ENCODE measurements around the gene C1orf226.
"Not testable (repeated sequence)": the region's sequence is repeated elsewhere in the genome, so short reads cannot be mapped to it uniquely, and the experiment has no call there.

The C1orf226 gene

DNA sequence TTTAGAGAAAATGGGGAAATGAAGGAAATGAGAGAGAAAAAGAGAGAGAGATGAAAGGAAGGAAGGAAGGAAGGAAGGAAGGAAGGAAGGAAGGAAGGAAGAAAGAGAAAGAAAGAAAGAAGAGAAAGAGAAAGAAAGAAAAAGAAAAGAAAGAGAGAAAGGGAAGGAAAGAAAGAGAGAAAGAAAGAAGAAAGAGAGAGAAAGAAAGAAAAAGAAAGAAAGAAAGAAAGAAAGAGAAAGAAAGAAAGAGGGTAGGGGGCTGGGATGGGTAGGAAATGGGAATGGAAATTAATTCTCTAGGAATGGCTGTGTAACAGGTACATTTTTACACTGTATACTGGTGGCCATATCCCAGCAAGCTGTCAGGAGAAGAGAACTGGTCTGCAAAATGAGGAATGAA is 34.7 kb downstream of the C1orf226 start:
- DNase-seq, result no peak

DNA sequence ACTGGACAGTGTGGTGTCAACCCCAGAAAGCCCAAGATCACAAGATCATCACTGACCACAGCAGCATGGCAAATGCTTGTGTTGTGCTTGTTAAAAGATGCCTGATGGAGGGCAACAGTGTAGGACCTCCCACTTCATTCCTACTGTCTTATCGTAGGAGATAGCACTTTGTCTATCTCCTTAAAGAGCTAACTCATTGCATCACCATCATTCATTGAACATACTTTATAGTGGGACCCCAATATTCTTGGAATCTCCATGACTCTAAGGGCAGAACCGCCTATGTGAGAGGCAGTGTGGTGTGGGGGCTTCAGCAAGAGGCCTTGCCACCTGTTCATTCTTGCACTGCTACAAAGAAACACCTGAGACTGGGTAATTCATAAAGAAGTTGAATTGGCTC is 35.4 kb downstream of the C1orf226 start:
- DNase-seq, result no peak

DNA sequence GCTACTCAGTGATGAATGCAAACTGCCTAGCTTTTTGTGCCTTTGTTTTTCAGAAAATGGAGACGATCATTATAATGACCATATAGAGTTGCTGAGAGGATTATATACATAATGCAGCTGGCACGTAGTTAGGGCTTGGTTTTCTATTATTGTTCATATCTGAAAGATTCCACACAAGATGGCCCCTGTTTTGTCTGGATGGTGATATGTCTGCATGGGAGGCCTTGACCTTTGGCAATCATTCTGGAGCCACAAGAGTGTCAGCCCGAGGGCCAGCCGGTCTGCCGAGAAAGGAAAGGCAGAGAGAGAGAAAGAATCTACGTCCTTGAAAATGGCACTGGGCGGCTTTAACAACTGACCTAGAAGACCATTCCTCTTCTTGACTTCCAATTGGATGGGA is 36.1 kb downstream of the C1orf226 start:
- DNase-seq, result no peak

DNA sequence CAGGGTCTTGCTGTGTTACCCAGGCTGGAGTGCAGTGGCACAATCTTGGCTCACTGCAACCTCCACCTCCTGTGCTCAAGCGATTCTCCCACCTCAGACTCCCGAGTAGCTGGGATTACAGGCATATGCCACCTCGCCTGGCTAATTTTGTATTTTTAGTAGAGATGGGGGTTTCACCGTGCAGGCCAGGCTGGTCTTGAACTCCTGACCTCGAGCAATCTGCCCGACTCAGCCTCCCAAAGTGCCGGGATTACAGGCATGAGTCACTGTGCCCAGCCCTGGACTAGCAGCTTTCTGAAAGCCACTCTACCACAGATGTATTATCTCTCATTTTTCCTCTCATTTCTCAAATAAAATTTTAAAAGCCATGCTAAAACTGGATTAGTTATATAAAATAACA is 37.1 kb downstream of the C1orf226 start:
- DNase-seq, result not testable (repeated sequence)

DNA sequence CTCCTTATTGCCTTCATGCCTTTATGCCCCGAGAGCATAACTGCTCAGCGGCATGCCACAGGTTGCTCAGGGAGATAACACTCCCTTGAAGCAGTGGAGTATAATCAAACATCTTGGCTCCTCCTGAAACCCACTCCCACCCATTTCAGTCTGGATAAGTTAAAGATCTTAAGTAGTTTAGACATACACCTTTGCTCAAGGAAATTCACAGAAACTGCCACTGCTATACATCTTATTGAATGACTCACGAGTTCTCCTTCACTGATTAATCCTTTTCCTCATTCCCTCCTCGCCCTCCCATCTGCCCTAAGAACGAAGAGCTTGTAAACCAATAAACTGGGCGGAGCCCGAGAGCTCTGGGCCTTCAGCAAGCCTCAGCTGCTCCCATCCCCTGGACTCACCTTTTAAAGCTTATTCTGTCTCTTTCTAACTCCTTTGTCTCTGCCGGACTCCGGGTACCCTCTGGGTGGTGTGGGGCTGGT is 38.0 kb downstream of the C1orf226 start:
- DNase-seq, result not testable (repeated sequence)

DNA sequence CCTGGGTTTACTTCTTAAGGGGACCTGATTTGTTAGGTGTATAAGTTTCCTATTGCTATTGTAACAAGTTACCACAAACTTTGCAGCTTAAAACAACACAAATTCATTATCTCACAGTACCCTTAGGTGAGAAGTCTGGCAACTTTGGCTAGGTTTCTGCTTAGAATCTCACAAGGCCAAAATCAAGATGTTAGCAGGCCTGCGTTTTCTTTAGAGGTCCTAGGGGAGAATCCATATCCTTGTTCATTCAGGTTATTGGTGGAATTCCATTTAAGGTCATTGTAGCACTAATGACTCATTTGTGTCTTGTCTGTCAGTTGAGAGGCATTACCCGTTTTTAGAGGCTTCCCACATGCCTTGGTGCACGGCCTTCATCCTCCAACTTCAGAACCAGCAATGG is 38.6 kb downstream of the C1orf226 start:
- no peak for DNase-seq

DNA sequence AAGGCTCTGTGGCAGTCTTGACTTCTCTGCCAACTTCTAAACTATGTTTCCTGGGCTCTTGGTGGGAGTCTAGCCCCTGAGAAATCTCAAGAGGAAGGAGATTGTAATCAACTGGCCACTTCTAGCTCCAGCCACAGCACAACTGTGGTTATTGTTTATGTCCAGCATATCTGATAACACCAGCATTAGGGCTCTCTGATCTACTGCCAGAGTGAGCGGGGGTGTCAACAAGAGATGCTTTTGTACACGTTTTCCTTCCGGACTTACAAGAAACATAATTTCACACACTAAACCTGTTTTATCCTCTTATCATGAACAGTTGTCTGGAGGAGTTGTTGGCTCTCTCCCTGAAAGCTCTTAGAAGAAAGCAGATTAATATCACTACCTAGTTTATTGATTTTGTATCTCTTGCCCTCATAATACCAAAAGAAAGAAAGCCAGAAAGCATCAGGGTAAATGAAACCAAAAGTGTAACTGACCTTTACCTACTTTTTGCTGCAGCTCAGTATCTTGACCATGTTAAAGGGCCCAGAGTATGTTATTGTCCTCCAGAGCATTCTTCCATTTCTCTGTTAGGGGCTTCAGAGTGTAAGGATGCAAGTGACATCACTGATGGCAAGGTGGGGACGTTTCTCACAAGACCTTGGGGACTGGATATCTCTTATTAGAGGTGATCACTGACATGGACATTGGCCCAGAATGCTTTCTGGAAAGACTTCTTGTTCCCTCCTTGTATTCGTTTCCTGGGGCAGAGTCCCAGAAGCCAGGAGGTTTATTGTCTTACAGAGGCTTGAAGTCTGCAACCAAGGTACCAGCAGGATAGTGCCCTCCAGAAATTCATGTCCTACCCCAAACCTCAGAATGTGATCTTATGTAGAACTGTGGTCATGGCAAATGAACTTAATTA is 40.0 kb downstream of the C1orf226 start:
- no peak for DNase-seq

DNA sequence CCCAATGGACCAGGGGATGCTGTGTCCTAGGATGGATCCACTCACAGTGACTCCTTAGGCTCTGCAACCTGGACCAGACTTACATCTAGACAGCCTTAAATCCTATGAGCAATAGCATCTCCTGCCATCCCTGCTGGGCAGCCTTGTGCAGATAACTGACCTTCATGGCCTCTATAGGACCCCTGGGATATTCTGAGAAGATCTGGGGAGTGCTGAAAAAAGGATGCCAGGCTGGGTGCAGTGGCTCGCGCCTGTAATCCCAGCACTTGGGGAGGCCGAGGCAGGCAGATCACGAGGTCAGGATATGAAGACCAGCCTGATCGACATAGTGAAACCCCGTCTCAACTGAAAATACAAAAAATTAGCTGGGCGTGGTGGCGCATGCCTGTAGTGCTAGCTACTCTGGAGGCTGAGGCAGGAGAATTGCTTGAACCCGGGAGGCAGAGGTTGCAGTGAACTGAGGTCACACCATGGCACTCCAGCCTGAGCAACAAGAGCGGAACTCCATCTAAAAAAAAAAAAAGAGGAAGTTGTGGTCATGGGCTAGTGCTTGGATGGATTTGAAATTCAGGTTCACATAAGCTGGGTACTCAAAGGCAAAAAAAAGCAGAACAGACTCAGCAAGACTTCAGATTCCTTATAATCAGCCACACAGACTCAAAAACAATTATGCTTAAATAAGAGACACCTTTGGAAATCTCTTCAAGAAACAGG is 41.3 kb downstream of the C1orf226 start:
- no peak for DNase-seq

DNA sequence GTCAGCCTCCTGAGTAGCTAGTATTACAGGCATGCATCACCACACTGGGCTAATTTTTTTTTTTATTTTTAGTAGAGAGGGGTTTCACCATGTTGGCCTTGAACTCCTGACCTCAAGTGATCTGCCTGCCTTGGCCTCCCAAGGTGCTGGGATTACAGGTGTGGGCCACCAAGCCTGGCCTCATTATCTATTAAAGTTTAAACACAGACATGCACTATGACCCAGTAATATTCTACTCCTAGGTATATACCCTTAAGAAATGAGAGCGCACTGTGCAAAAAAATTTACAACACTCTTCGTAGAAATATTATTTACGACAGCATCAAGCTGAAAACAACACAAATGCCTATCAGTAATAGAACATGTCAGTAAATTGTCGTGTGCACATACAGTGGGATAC is 49.1 kb downstream of the C1orf226 start:
- no peak for DNase-seq

DNA sequence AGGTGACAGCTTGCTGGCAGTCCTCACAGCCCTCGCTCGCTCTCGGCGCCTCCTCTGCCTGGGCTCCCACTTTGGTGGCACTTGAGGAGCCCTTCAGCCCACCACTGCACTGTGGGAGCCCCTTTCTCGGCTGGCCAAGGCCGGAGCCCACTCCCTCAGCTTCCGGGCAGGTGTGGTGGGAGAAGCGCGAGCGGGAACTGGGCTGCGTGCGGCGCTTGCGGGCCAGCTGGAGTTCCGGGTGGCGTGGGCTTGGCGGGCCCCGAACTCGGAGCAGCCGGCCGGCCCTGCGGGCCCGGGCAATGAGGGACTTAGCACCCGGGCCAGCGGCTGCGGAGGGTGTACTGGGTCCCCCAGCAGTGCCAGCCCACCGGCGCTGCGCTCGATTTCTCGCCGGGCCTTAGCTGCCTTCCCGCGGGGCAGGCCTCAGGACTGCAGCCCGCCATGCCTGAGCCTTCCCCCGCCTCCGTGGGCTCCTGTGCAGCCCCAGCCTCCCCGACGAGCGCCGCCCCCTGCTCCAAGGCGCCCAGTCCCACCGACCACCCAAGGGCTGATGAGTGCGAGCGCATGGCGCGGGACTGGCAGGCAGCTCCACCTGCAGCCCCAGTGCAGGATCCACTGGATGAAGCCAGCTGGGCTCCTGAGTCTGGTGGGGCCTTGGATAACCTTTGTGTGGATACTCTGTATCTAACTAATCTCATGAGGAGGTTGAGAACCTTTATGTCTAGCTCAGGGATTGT is 51.6 kb downstream of the C1orf226 start:
- DNase-seq, result not testable (repeated sequence)

Measured in NCI-H2107 (cell line).